ENCODE results near the gene CDH23.

DNA sequence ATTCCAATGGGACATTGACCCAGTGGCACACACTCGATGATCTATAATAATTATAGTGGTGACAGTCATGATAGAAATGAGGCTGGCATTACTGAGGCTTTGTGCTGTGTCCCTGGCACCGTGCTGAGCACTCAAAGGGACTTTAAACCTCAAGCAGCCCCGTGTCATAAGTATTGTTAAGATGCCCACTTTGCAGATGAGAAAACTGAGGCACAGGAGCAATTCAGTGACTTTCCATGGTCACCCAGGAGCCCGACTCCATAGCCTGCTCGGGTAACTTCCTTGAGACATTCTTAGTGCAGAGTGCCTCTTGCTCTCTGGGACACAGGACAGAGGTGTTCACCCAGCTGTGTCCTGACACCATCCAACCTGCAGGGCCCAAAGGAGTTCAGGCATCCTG, 170.3 kb downstream of the CDH23 start:
- no peak for TF ChIP-seq POLR2A (IDR thresholded peaks at IDR 0.05)
- TF ChIP-seq, protein P1, sequence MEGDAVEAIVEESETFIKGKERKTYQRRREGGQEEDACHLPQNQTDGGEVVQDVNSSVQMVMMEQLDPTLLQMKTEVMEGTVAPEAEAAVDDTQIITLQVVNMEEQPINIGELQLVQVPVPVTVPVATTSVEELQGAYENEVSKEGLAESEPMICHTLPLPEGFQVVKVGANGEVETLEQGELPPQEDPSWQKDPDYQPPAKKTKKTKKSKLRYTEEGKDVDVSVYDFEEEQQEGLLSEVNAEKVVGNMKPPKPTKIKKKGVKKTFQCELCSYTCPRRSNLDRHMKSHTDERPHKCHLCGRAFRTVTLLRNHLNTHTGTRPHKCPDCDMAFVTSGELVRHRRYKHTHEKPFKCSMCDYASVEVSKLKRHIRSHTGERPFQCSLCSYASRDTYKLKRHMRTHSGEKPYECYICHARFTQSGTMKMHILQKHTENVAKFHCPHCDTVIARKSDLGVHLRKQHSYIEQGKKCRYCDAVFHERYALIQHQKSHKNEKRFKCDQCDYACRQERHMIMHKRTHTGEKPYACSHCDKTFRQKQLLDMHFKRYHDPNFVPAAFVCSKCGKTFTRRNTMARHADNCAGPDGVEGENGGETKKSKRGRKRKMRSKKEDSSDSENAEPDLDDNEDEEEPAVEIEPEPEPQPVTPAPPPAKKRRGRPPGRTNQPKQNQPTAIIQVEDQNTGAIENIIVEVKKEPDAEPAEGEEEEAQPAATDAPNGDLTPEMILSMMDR (IDR thresholded peaks at IDR 0.05), result no peak

Measured in uterus (tissue), 2 donors.